ENCODE data around the gene LGALS9. TPM values are rescaled to one million over a fixed set of nuclear protein-coding genes. Genes with fewer than 3 reads are reported as not detected.

LGALS9 gene
- total RNA-seq, 3 donors from 2014 or later = 217 to 573 (median 482) TPM

- intact Hi-C loops (cut with DNase I, micrococcal nuclease) = no loop called here
- TF ChIP-seq CTCF (IDR thresholded peaks at IDR 0.05) = no peak
- Histone ChIP-seq H3K36me3 (ENCODE audit: low read depth) (no peaks in the 10 kb centered on the region), H3K9me3 (no peaks in the 10 kb centered on the region), H3K4me3 (no peak overlapping the region), H3K4me1 (ENCODE audit: low read depth) (peaks cover 24% of the 10 kb centered on the region)
- DNase-seq (peak in 1 of 3 donors; percentile 10), ATAC-seq (peak; percentile 47)
Measured at GRCh38 chr17:27616414-27616813, 14.6 kb upstream of the LGALS9 start.

- peaks cover 35% of the 10 kb centered on the region for H3K4me1 ChIP-seq (ENCODE audit: low read depth)
- H3K36me3 ChIP-seq (ENCODE audit: low read depth) = no peaks in the 10 kb centered on the region
- ATAC-seq (no peak), DNase-seq (peak in 1 of 3 donors; percentile 27)
- H3K4me3 ChIP-seq = no peak overlapping the region
- TF ChIP-seq CTCF (IDR thresholded peaks at IDR 0.05) = no peak
- H3K9me3 ChIP-seq = no peaks in the 10 kb centered on the region
- intact Hi-C loops (cut with DNase I, micrococcal nuclease) = no loop called here
Measured at GRCh38 chr17:27618417-27618816, 12.6 kb upstream of the LGALS9 start.

GRCh38 chr17:27620721-27621120 lies 10.3 kb upstream of the LGALS9 start:
- no peak overlapping the region for H3K4me3 ChIP-seq
- DNase-seq (no peak), ATAC-seq (no peak)
- H3K9me3 ChIP-seq = no peaks in the 10 kb centered on the region
- intact Hi-C loops (cut with DNase I, micrococcal nuclease) = no loop called here
- H3K36me3 ChIP-seq (ENCODE audit: low read depth) = no peaks in the 10 kb centered on the region
- TF ChIP-seq CTCF (IDR thresholded peaks at IDR 0.05) = no peak
- H3K4me1 ChIP-seq (ENCODE audit: low read depth) = peaks cover 18% of the 10 kb centered on the region

- no peak for TF ChIP-seq CTCF (IDR thresholded peaks at IDR 0.05)
- DNase-seq (peak in 2 of 3 donors; percentile 15 to 17), ATAC-seq (no peak)
- peaks cover 11% of the 10 kb centered on the region for H3K4me1 ChIP-seq (ENCODE audit: low read depth)
- no peaks in the 10 kb centered on the region for H3K36me3 ChIP-seq (ENCODE audit: low read depth)
- no peaks in the 10 kb centered on the region for H3K9me3 ChIP-seq
- intact Hi-C loops (cut with DNase I, micrococcal nuclease) = no loop called here
- no peak overlapping the region for H3K4me3 ChIP-seq
Measured at GRCh38 chr17:27621536-27621935, 9.5 kb upstream of the LGALS9 start.

- no peaks in the 10 kb centered on the region for H3K9me3 ChIP-seq
- no peak for TF ChIP-seq CTCF (IDR thresholded peaks at IDR 0.05)
- no peak overlapping the region for H3K4me3 ChIP-seq
- ATAC-seq (peak; percentile 63), DNase-seq (peak in 2 of 3 donors; percentile 51 to 58)
- peaks cover 11% of the 10 kb centered on the region for H3K4me1 ChIP-seq (ENCODE audit: low read depth)
- H3K36me3 ChIP-seq (ENCODE audit: low read depth) = no peaks in the 10 kb centered on the region
- intact Hi-C loops (cut with DNase I, micrococcal nuclease) = no loop called here
Measured at GRCh38 chr17:27621942-27622559, 8.9 kb upstream of the LGALS9 start.

- Histone ChIP-seq H3K9me3 (no peaks in the 10 kb centered on the region), H3K4me1 (ENCODE audit: low read depth) (peaks cover 11% of the 10 kb centered on the region), H3K36me3 (ENCODE audit: low read depth) (no peaks in the 10 kb centered on the region), H3K4me3 (no peak overlapping the region)
- ATAC-seq = no peak
- TF ChIP-seq CTCF (IDR thresholded peaks at IDR 0.05) = no peak
- DNase-seq = peak in 1 of 3 donors; percentile 11
- intact Hi-C loops (cut with DNase I, micrococcal nuclease) = no loop called here
Measured at GRCh38 chr17:27622986-27623385, 8.0 kb upstream of the LGALS9 start.
